ENCODE data around the gene PPP1R14C. TPM values are rescaled to one million over a fixed set of nuclear protein-coding genes. Genes with fewer than 3 reads are reported as not detected.
"Not testable (repeated sequence)": the region's sequence is repeated elsewhere in the genome, so short reads cannot be mapped to it uniquely, and the experiment has no call there.

PPP1R14C gene
- total and polyA plus RNA-seq, 2 experiments from 2014 or later: 8.2 to 10.1 TPM

DNA sequence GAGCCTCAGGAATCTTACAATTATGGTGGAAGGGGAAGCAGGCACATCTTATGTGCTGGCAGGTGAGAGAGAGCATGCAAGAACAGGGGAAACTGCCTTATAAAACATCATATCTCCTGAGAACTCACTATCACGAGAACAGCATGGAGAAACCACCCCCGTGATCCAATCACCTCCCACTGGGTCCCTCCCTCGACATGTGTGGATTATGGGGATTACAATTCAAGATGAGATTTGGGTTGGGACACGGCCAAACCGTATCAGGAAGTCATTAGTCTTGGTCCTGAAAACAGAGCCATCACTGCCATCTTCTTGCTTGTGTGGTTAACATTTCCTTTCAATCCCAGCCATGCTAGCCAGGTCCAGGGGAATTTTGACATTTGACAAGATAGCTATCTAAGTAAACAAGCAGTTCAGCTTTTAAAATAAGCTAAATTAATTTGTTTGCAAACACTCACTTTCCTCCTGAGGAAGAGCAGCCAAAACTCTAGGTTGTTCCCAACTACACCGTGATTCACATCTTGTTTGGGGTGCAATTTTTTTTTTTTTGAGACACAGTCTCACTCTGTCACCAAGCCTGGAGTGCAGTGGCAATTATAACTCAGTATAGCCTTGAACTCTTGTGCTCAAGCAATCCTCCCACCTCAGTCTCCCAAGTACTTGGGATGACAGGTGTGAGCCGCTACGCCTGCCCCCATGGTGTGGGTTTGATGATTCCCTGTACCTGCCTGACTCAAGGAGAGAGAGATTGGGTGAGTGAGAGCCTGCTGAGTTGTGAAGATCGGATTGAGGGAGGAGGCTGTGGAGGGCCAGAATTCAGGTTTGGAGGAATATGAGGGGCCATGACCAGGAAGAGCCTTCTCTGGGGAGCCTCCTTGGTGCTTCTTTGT is 13.0 kb upstream of the PPP1R14C start:
- 57 to 62% methylated on average over 8 to 9 of the region's 9 CpGs for WGBS, 2 experiments (ENCODE audit: low coverage in 1 of 2, low lambda C conversion rate in 2 of 2, missing lambda C conversion rate in 2 of 2)
- H3K9me2 ChIP-seq (ENCODE audit: insufficient read depth): no peaks in the 10 kb centered on the region
- no peaks in the 10 kb centered on the region for H4K20me1 ChIP-seq (ENCODE audit: insufficient read depth)
- no peak overlapping the region for H3K4me2 ChIP-seq (ENCODE audit: unreplicated experiment)
- H3K9ac ChIP-seq: no peak overlapping the region
- in situ Hi-C loops (cut with MboI): no loop called here
- no peaks in the 10 kb centered on the region for H3K4me1 ChIP-seq (ENCODE audit: insufficient read depth)
- no peak overlapping the region for H2AFZ ChIP-seq
- H3F3A ChIP-seq (ENCODE audit: insufficient read depth): no peaks in the 10 kb centered on the region
- DNase-seq: no peak
- no peaks in the 10 kb centered on the region for H3K79me2 ChIP-seq (ENCODE audit: insufficient read depth)
- H3K27ac ChIP-seq: no peak overlapping the region
- TF ChIP-seq EZH2 (IDR thresholded peaks at IDR 0.05; ENCODE audit: insufficient read depth, poor library complexity, severe bottlenecking): no peak
- H3K4me3 ChIP-seq: no peak overlapping the region
- no peaks in the 10 kb centered on the region for H3K36me3 ChIP-seq (ENCODE audit: low read depth)
- H3K9me3 ChIP-seq (ENCODE audit: low read depth): no peaks in the 10 kb centered on the region
- no peaks in the 10 kb centered on the region for H3K27me3 ChIP-seq (replicated peaks; ENCODE audit: insufficient read depth)

DNA sequence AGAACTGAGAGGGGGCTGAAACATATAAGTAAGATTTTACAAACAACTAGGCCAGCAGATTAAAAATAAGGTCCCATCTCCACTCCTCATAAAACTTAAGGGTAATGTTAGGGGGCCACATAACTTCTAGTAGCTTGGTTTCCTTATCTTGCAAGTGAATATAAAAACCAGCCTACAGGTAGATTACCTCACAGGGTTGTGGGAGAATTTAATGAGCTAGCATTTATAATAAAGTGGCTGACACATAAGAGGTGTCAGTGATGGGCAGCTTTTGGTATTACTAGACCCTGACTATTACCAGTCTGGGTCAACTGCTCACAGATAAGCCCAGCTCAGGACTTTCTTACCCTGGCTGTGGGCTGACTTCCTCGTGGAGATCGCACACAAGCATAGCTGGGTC is 9.2 kb upstream of the PPP1R14C start:
- Histone ChIP-seq H2AFZ (no peak overlapping the region), H3K79me2 (ENCODE audit: insufficient read depth) (no peaks in the 10 kb centered on the region), H3K9me2 (ENCODE audit: insufficient read depth) (no peaks in the 10 kb centered on the region), H3K36me3 (ENCODE audit: low read depth) (no peaks in the 10 kb centered on the region), H3K9ac (no peak overlapping the region), H3K4me3 (no peak overlapping the region), H3K4me2 (ENCODE audit: unreplicated experiment) (no peak overlapping the region), H3K27ac (no peak overlapping the region), H3F3A (ENCODE audit: insufficient read depth) (no peaks in the 10 kb centered on the region), H3K4me1 (ENCODE audit: insufficient read depth) (no peaks in the 10 kb centered on the region), H4K20me1 (ENCODE audit: insufficient read depth) (no peaks in the 10 kb centered on the region), H3K27me3 (replicated peaks; ENCODE audit: insufficient read depth) (no peaks in the 10 kb centered on the region), H3K9me3 (ENCODE audit: low read depth) (no peaks in the 10 kb centered on the region)
- in situ Hi-C loops (cut with MboI): no loop called here
- 77 to 81% methylated on average over 2 of the region's 2 CpGs for WGBS, 2 experiments (ENCODE audit: low coverage in 1 of 2, low lambda C conversion rate in 2 of 2, missing lambda C conversion rate in 2 of 2)
- no peak for TF ChIP-seq EZH2 (IDR thresholded peaks at IDR 0.05; ENCODE audit: insufficient read depth, poor library complexity, severe bottlenecking)
- TF ChIP-seq EZH2phosphoT487 (IDR thresholded peaks at IDR 0.05; ENCODE audit: insufficient read depth, low read depth): no peak
- no peak for DNase-seq

DNA sequence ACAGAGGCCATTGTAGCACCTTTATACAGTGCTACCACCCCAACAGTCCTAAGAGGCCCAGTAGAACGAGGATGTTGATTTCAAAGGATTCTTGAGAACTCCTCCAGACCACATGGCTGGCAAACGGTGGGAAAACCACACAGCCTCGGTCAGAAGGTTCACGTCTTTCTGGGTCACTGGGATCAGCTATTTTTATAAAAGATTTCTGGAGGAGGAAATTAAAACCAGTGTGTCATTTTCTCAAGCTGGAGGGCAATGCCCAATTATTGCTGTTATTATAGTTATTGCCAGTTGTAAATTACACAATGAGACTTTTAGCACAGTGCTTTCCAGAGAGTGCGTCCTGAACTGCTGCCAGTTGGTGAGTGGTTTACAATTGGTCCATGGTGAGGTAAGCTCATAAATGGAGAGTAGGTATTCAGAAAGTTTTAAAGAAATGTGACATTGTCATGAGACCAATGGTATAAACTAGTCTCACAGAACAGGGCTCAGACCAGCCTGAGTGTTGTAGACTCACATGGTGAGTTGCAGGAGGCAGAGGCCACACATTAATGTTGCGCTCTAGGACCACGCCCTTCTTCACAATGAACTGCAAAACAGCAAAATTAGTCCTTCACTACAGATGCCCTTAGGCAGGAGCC is 8.4 kb upstream of the PPP1R14C start:
- no peak for TF ChIP-seq EZH2 (IDR thresholded peaks at IDR 0.05; ENCODE audit: insufficient read depth, poor library complexity, severe bottlenecking)
- TF ChIP-seq EZH2phosphoT487 (IDR thresholded peaks at IDR 0.05; ENCODE audit: insufficient read depth, low read depth): no peak
- Histone ChIP-seq H3K27me3 (replicated peaks; ENCODE audit: insufficient read depth) (no peaks in the 10 kb centered on the region), H3K36me3 (ENCODE audit: low read depth) (no peaks in the 10 kb centered on the region), H3K4me2 (ENCODE audit: unreplicated experiment) (no peak overlapping the region), H3K4me1 (ENCODE audit: insufficient read depth) (no peaks in the 10 kb centered on the region), H3K9ac (no peak overlapping the region), H3F3A (ENCODE audit: insufficient read depth) (no peaks in the 10 kb centered on the region), H3K27ac (no peak overlapping the region), H4K20me1 (ENCODE audit: insufficient read depth) (no peaks in the 10 kb centered on the region), H3K9me2 (ENCODE audit: insufficient read depth) (no peaks in the 10 kb centered on the region), H3K79me2 (ENCODE audit: insufficient read depth) (no peaks in the 10 kb centered on the region), H2AFZ (no peak overlapping the region), H3K4me3 (no peak overlapping the region), H3K9me3 (ENCODE audit: low read depth) (no peaks in the 10 kb centered on the region)
- WGBS, 2 experiments (ENCODE audit: low coverage in 1 of 2, low lambda C conversion rate in 2 of 2, missing lambda C conversion rate in 2 of 2): 69 to 81% methylated on average over 7 of the region's 7 CpGs
- DNase-seq: no peak
- in situ Hi-C loops (cut with MboI): no loop called here

DNA sequence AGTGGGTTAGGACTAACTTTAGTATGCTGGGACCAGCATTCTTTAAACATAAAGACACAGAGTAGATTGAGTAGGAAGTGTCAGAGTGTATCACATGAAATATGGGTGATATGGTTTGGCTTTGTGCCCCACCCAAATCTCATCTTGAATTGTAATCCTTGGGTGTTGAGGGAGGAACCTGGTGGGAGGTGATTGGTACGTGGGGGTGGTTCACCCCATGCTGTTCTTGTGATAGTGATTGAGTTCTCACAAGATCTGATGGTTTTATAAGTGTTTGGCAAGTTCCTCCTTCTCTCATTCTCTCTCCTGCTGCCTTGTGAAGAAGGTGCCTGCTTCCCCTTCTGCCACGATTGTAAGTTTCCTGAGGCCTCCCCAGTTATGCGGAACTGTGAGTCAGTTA is 5.1 kb upstream of the PPP1R14C start:
- H3K9ac ChIP-seq; H3K9me2 ChIP-seq (ENCODE audit: insufficient read depth); in situ Hi-C loops (cut with MboI); H3K27ac ChIP-seq; H3K4me2 ChIP-seq (ENCODE audit: unreplicated experiment); H3K36me3 ChIP-seq (ENCODE audit: low read depth); DNase-seq; H3K27me3 ChIP-seq (replicated peaks; ENCODE audit: insufficient read depth); H3K4me1 ChIP-seq (ENCODE audit: insufficient read depth); H3K4me3 ChIP-seq; H3K9me3 ChIP-seq (ENCODE audit: low read depth); H3K79me2 ChIP-seq (ENCODE audit: insufficient read depth); H2AFZ ChIP-seq; H4K20me1 ChIP-seq (ENCODE audit: insufficient read depth): not testable (repeated sequence)
- H3F3A ChIP-seq (ENCODE audit: insufficient read depth): peaks cover 13% of the 10 kb centered on the region; the same call in 1 of the 2 replicates
- WGBS, 2 experiments (ENCODE audit: low coverage in 1 of 2, low lambda C conversion rate in 2 of 2, missing lambda C conversion rate in 2 of 2): 66 to 74% methylated on average over 3 of the region's 3 CpGs

Measured in GM23248 (cell line).